ENCODE results near the gene ATP1B1. TPM values are rescaled to one million over a fixed set of nuclear protein-coding genes. Genes with fewer than 3 reads are reported as not detected.
"Not testable (repeated sequence)": the region's sequence is repeated elsewhere in the genome, so short reads cannot be mapped to it uniquely, and the experiment has no call there.

The ATP1B1 gene
- total RNA-seq, 2 experiments from 2014 or later = 12.2 to 13.3 TPM

- no peaks in the 10 kb centered on the region for H3K27me3 Mint-ChIP-seq
- ATAC-seq (ENCODE audit: low read depth) (no peak), DNase-seq (no peak)
- POLR2A ChIA-PET = no interaction called here
- no peak overlapping the region for H3K4me3 Mint-ChIP-seq
- peaks cover 2% of the 10 kb centered on the region for H3K4me1 Mint-ChIP-seq
- no peaks in the 10 kb centered on the region for H3K36me3 Mint-ChIP-seq
- no peak overlapping the region for H3K27ac Mint-ChIP-seq
- H3K9me3 Mint-ChIP-seq = no peaks in the 10 kb centered on the region
Measured at GRCh38 chr1:169146576-169147214, 40.2 kb downstream of the ATP1B1 start.

- H3K27ac Mint-ChIP-seq = no peak overlapping the region
- ATAC-seq (ENCODE audit: low read depth) = no peak
- H3K4me3 Mint-ChIP-seq = no peak overlapping the region
- H3K9me3 Mint-ChIP-seq = no peaks in the 10 kb centered on the region
- POLR2A ChIA-PET = no interaction called here
- no peaks in the 10 kb centered on the region for H3K36me3 Mint-ChIP-seq
- H3K4me1 Mint-ChIP-seq = no peaks in the 10 kb centered on the region
- H3K27me3 Mint-ChIP-seq = no peaks in the 10 kb centered on the region
- no peak for DNase-seq
Measured at GRCh38 chr1:169148472-169149252, 42.2 kb downstream of the ATP1B1 start.

- Mint-ChIP-seq H3K27ac (no peak overlapping the region), H3K4me3 (no peak overlapping the region), H3K4me1 (no peaks in the 10 kb centered on the region), H3K36me3 (no peaks in the 10 kb centered on the region), H3K27me3 (no peaks in the 10 kb centered on the region), H3K9me3 (no peaks in the 10 kb centered on the region)
- POLR2A ChIA-PET = no interaction called here
- no peak for ATAC-seq (ENCODE audit: low read depth)
- DNase-seq = no peak
Measured at GRCh38 chr1:169149555-169150286, 43.2 kb downstream of the ATP1B1 start.

- no peak for DNase-seq
- no peak overlapping the region for H3K27ac Mint-ChIP-seq
- H3K9me3 Mint-ChIP-seq = no peaks in the 10 kb centered on the region
- H3K4me3 Mint-ChIP-seq = no peak overlapping the region
- H3K27me3 Mint-ChIP-seq = no peaks in the 10 kb centered on the region
- H3K4me1 Mint-ChIP-seq = no peaks in the 10 kb centered on the region
- H3K36me3 Mint-ChIP-seq = no peaks in the 10 kb centered on the region
- no peak for ATAC-seq (ENCODE audit: low read depth)
- POLR2A ChIA-PET = no interaction called here
Measured at GRCh38 chr1:169150641-169151337, 44.3 kb downstream of the ATP1B1 start.

- DNase-seq (no peak), ATAC-seq (ENCODE audit: low read depth) (no peak)
- Mint-ChIP-seq H3K36me3 (no peaks in the 10 kb centered on the region), H3K27ac (no peak overlapping the region), H3K9me3 (no peaks in the 10 kb centered on the region), H3K4me3 (no peak overlapping the region), H3K4me1 (no peaks in the 10 kb centered on the region), H3K27me3 (no peaks in the 10 kb centered on the region)
- POLR2A ChIA-PET = no interaction called here
Measured at GRCh38 chr1:169151338-169151837, 44.9 kb downstream of the ATP1B1 start.

GRCh38 chr1:169155675-169156074, 49.2 kb downstream of the ATP1B1 start:
- Mint-ChIP-seq H3K4me3 (no peak overlapping the region), H3K4me1 (no peaks in the 10 kb centered on the region), H3K9me3 (no peaks in the 10 kb centered on the region), H3K27ac (no peak overlapping the region), H3K27me3 (no peaks in the 10 kb centered on the region), H3K36me3 (no peaks in the 10 kb centered on the region)
- DNase-seq (no peak), ATAC-seq (ENCODE audit: low read depth) (no peak)
- POLR2A ChIA-PET = no interaction called here

GRCh38 chr1:169156580-169156979, 50.1 kb downstream of the ATP1B1 start:
- no peaks in the 10 kb centered on the region for H3K4me1 Mint-ChIP-seq
- DNase-seq (no peak), ATAC-seq (ENCODE audit: low read depth) (no peak)
- H3K9me3 Mint-ChIP-seq = no peaks in the 10 kb centered on the region
- H3K36me3 Mint-ChIP-seq = no peaks in the 10 kb centered on the region
- POLR2A ChIA-PET = no interaction called here
- H3K27ac Mint-ChIP-seq = no peak overlapping the region
- no peaks in the 10 kb centered on the region for H3K27me3 Mint-ChIP-seq
- no peak overlapping the region for H3K4me3 Mint-ChIP-seq

GRCh38 chr1:169160845-169161495, 54.5 kb downstream of the ATP1B1 start:
- H3K27ac Mint-ChIP-seq = no peak overlapping the region
- H3K27me3 Mint-ChIP-seq = no peaks in the 10 kb centered on the region
- POLR2A ChIA-PET = no interaction called here

GRCh38 chr1:169161496-169162194, 55.2 kb downstream of the ATP1B1 start:
- Mint-ChIP-seq H3K27me3 (no peaks in the 10 kb centered on the region), H3K36me3 (no peaks in the 10 kb centered on the region), H3K9me3 (no peaks in the 10 kb centered on the region), H3K4me1 (no peaks in the 10 kb centered on the region), H3K4me3 (no peak overlapping the region), H3K27ac (no peak overlapping the region)
- POLR2A ChIA-PET = no interaction called here
- DNase-seq (no peak), ATAC-seq (ENCODE audit: low read depth) (no peak)

More at GRCh38 chr1:169160845-169161495, 54.5 kb downstream of the ATP1B1 start:
- no peak overlapping the region for H3K4me3 Mint-ChIP-seq
- no peak for ATAC-seq (ENCODE audit: low read depth)
- no peaks in the 10 kb centered on the region for H3K9me3 Mint-ChIP-seq
- no peaks in the 10 kb centered on the region for H3K4me1 Mint-ChIP-seq
- H3K36me3 Mint-ChIP-seq = no peaks in the 10 kb centered on the region
- no peak for DNase-seq

- Mint-ChIP-seq H3K4me1 (no peaks in the 10 kb centered on the region), H3K36me3 (no peaks in the 10 kb centered on the region), H3K27ac (no peak overlapping the region), H3K9me3 (no peaks in the 10 kb centered on the region), H3K4me3 (no peak overlapping the region), H3K27me3 (no peaks in the 10 kb centered on the region)
- POLR2A ChIA-PET = no interaction called here
- no peak for DNase-seq
- ATAC-seq (ENCODE audit: low read depth) = no peak
Measured at GRCh38 chr1:169163059-169163458, 56.6 kb downstream of the ATP1B1 start.

GRCh38 chr1:169175461-169175860, 69.0 kb downstream of the ATP1B1 start:
- no peak overlapping the region for H3K27ac Mint-ChIP-seq
- DNase-seq (no peak), ATAC-seq (ENCODE audit: low read depth) (no peak)
- no peaks in the 10 kb centered on the region for H3K36me3 Mint-ChIP-seq
- POLR2A ChIA-PET = no interaction called here
- H3K9me3 Mint-ChIP-seq = peaks cover 3% of the 10 kb centered on the region
- H3K4me1 Mint-ChIP-seq = no peaks in the 10 kb centered on the region
- no peaks in the 10 kb centered on the region for H3K27me3 Mint-ChIP-seq
- no peak overlapping the region for H3K4me3 Mint-ChIP-seq

- H3K4me3 Mint-ChIP-seq; H3K27ac Mint-ChIP-seq; DNase-seq; H3K4me1 Mint-ChIP-seq; POLR2A ChIA-PET; H3K36me3 Mint-ChIP-seq; ATAC-seq (ENCODE audit: low read depth); H3K9me3 Mint-ChIP-seq; H3K27me3 Mint-ChIP-seq: not testable (repeated sequence)
Measured at GRCh38 chr1:169179431-169179830, 72.9 kb downstream of the ATP1B1 start.
